Measurements from ENCODE around the gene UBQLNL.

DNA sequence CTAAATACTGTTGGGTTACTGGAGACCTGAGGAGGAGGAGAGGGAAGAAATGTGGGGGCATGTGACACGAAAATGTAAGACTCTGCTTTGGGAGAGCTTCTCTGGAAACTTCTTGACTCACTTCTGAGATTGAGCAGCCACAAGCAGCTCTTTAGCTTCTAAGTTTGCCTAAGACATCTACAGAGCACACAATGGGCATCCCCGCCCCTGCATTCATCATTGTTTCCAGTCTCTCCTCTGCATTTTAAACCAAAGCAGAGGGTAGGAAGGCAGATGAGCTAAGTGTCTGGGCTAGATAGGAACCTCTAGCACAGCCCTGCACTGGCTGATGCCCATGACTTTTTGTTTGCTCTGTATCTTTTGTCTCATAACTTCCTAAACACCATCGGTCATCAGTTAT lies 30.1 kb downstream of the UBQLNL start:
- TF ChIP-seq, protein P1, sequence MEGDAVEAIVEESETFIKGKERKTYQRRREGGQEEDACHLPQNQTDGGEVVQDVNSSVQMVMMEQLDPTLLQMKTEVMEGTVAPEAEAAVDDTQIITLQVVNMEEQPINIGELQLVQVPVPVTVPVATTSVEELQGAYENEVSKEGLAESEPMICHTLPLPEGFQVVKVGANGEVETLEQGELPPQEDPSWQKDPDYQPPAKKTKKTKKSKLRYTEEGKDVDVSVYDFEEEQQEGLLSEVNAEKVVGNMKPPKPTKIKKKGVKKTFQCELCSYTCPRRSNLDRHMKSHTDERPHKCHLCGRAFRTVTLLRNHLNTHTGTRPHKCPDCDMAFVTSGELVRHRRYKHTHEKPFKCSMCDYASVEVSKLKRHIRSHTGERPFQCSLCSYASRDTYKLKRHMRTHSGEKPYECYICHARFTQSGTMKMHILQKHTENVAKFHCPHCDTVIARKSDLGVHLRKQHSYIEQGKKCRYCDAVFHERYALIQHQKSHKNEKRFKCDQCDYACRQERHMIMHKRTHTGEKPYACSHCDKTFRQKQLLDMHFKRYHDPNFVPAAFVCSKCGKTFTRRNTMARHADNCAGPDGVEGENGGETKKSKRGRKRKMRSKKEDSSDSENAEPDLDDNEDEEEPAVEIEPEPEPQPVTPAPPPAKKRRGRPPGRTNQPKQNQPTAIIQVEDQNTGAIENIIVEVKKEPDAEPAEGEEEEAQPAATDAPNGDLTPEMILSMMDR (IDR thresholded peaks at IDR 0.05), result no peak
- no peak for TF ChIP-seq POLR2A (IDR thresholded peaks at IDR 0.05)
